Lung (tissue), 12 donors: ENCODE measurements around the gene KCNB1. TPM values are rescaled to one million over a fixed set of nuclear protein-coding genes. Genes with fewer than 3 reads are reported as not detected.

Source experiments
- ATAC-seq: fragments of 200-7000 bp; cut with Tn5 transposase; one replicate; pipeline ENCODE4 v1.9.1; 2020; ENCODE audit warnings: moderate number of reproducible peaks; ENCODE audit not compliant: insufficient read depth, low FRiP score
- DNase-seq, 3 donors: peaks; one replicate each; pipeline ENCODE4 v3.0.0-alpha.2; 2013 to 2017
- H3K27ac ChIP-seq, 2 donors: one replicate each; pipeline ENCODE4 v1.5.1; 2013; ENCODE audit warnings: mild to moderate bottlenecking in 2 of 2, moderate library complexity in 2 of 2, control low read depth in 1 of 2, inconsistent platforms in 1 of 2, low read depth in 1 of 2, low read length in 1 of 2
- H3K27me3 ChIP-seq, 3 donors: one replicate each; pipeline ENCODE4 v1.5.1; 2013; ENCODE audit warnings: low read length in 2 of 3; ENCODE audit not compliant: control insufficient read depth in 3 of 3, insufficient read depth in 3 of 3
- H3K36me3 ChIP-seq, 4 donors: one replicate each; pipeline ENCODE4 v1.5.1; 2013; ENCODE audit warnings: low read length in 4 of 4, mild to moderate bottlenecking in 1 of 4, moderate library complexity in 1 of 4; ENCODE audit not compliant: control insufficient read depth in 4 of 4, insufficient read depth in 4 of 4
- H3K4me1 ChIP-seq, 5 donors: one replicate each; pipeline ENCODE4 v1.5.1; 2013; ENCODE audit warnings: low read length in 5 of 5, mild to moderate bottlenecking in 2 of 5, moderate library complexity in 1 of 5; ENCODE audit not compliant: control insufficient read depth in 5 of 5, insufficient read depth in 5 of 5
- H3K4me3 ChIP-seq: one replicate; pipeline ENCODE4 v1.5.1; 2013; ENCODE audit warnings: mild to moderate bottlenecking, control low read depth, moderate library complexity
- H3K9ac ChIP-seq, 2 donors: one replicate each; pipeline ENCODE4 v1.5.1; 2013; ENCODE audit warnings: low read length in 2 of 2, control low read depth in 1 of 2; ENCODE audit not compliant: insufficient read depth in 1 of 2
- H3K9me3 ChIP-seq, 4 donors: one replicate each; pipeline ENCODE4 v1.5.1; 2013; ENCODE audit warnings: low read length in 3 of 4, mild to moderate bottlenecking in 1 of 4, moderate library complexity in 1 of 4; ENCODE audit not compliant: control insufficient read depth in 4 of 4, insufficient read depth in 3 of 4
- WGBS, 2 donors: extraction: QIAGEN DNeasy Blood & Tissue Kit; methylation state at CpG; one replicate each; pipeline ENCODE4 v1.1.7; 2013; 5-methylcytosine and 5-hydroxymethylcytosine counted together
- polyA plus RNA-seq, 2 donors: library from polyadenylated mRNA; stranded (reverse); fragments of 200-250 nt; gene quantifications; one replicate each; pipeline ENCODE4 v1.2.1, GENCODE V29; 2013
- total RNA-seq, 2 donors: library from RNA; depleted of rRNA in 1 of 2; stranded (reverse); fragments of >200 nt in 1 of 2; gene quantifications; one replicate each; pipeline ENCODE4 v1.2.1, GENCODE V29; 2014 to 2021
- TF ChIP-seq, protein P1 (sequence below): IDR thresholded peaks from 2 replicates; pipeline ENCODE4 v1.5.1; 2012; ENCODE audit warnings: mild to moderate bottlenecking; ENCODE audit errors: control extremely low read depth, extremely low read depth
- donor health status: control.
- donor health status: control.
- donor health status: Bipolar disorder and iron deficiency.
- donor health status: healthy.
- donor health status: DM: yes; HTN: yes; CAD: no.

Gene KCNB1
- total and polyA plus RNA-seq, 4 donors = 0.11 to 1.0 (median 0.57) TPM

DNA sequence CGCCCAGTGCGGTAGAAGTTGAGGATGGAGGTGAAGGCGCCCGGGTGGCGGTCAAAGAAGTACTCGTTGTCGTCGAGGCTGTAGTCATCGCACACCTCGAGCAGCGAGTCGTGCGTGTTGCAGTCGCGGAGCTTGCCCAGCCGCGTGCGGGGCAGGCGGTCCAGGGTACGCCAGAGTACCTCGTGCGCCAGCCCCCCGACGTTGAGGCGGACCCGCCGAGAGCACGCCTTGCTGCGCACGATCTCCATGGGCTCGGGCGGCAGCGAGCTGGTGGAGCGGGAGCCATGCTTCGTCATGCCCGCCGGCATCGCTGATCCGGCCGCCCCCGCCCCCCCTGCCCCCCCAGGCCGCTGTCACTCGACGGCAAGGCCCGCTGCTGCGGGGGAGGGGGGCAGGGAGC is 295 bp downstream of the KCNB1 start:
- ATAC-seq (no peak), DNase-seq (no peak)
- 57 to 65% methylated on average over 36 to 46 of the region's 46 CpGs for WGBS, 2 donors
- TF ChIP-seq, protein P1, sequence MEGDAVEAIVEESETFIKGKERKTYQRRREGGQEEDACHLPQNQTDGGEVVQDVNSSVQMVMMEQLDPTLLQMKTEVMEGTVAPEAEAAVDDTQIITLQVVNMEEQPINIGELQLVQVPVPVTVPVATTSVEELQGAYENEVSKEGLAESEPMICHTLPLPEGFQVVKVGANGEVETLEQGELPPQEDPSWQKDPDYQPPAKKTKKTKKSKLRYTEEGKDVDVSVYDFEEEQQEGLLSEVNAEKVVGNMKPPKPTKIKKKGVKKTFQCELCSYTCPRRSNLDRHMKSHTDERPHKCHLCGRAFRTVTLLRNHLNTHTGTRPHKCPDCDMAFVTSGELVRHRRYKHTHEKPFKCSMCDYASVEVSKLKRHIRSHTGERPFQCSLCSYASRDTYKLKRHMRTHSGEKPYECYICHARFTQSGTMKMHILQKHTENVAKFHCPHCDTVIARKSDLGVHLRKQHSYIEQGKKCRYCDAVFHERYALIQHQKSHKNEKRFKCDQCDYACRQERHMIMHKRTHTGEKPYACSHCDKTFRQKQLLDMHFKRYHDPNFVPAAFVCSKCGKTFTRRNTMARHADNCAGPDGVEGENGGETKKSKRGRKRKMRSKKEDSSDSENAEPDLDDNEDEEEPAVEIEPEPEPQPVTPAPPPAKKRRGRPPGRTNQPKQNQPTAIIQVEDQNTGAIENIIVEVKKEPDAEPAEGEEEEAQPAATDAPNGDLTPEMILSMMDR = no peak
- H3K4me3 ChIP-seq = no peak overlapping the region
- H3K9ac ChIP-seq = no peak overlapping the region
- H3K9me3 ChIP-seq = peaks cover 0 to 5% (median 0%) of the 10 kb centered on the region in 4 donors
- H3K4me1 ChIP-seq = peaks cover 0 to 6% (median 3%) of the 10 kb centered on the region in 5 donors
- H3K36me3 ChIP-seq = no peaks in the 10 kb centered on the region
- peaks cover 0 to 52% (median 19%) of the 10 kb centered on the region in 3 donors for H3K27me3 ChIP-seq
- no peak overlapping the region for H3K27ac ChIP-seq

DNA sequence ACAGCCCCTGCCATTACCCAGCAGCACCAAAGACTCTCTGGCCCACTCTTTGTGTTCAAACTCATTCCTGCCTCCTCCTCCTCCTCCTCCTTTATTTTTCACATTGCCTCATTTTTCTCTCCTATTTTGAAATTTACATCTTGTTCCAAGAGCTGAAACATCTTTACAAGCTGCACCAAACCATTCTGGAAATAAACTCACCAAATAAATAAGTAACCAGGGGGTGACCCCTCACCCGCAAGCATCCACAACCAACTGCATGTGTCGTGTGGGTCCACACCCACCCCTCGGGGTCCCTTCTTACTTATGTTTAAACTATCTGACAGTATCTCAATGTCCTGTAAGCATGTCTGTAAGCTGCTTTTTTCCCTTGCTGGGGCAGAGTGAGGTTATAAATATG is 1.4 kb downstream of the KCNB1 start:
- peaks cover 0 to 6% (median 3%) of the 10 kb centered on the region in 5 donors for H3K4me1 ChIP-seq
- peaks cover 0 to 5% (median 0%) of the 10 kb centered on the region in 4 donors for H3K9me3 ChIP-seq
- H3K9ac ChIP-seq = no peak overlapping the region
- no peak overlapping the region for H3K27ac ChIP-seq
- ATAC-seq (no peak), DNase-seq (no peak)
- H3K36me3 ChIP-seq = no peaks in the 10 kb centered on the region
- 84 to 87% methylated on average over 3 of the region's 3 CpGs for WGBS, 2 donors
- H3K4me3 ChIP-seq = no peak overlapping the region
- TF ChIP-seq, protein P1 = no peak
- H3K27me3 ChIP-seq = peaks cover 0 to 41% (median 13%) of the 10 kb centered on the region in 3 donors

DNA sequence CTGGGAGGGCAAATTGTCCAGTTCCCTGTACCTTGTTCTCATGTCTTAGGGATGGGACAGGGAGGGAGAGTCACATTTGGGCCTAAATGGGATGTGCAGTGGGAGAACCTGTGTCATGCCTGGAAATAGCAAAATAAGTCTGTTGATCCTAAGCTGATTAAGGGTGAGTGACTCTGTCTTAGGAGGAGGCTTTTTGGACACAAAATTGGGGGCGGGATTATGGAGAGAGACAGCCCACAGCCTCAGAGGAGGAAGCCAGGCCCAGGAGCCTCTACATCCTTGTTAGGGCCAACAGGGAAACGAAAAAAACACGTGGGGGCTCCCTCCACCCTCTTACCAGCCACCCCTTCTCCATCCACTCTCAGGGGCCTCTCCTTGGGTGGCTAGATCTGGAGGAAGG is 2.2 kb downstream of the KCNB1 start:
- H3K27me3 ChIP-seq = peaks cover 0 to 37% (median 8%) of the 10 kb centered on the region in 3 donors

More for the DNA sequence above, 2.2 kb downstream of the KCNB1 start:
- Histone ChIP-seq H3K36me3 (no peaks in the 10 kb centered on the region), H3K9me3 (peaks cover 0 to 5% (median 0%) of the 10 kb centered on the region in 4 donors), H3K4me3 (no peak overlapping the region), H3K4me1 (peaks cover 0 to 6% (median 3%) of the 10 kb centered on the region in 5 donors), H3K9ac (no peak overlapping the region), H3K27ac (no peak overlapping the region)
- no peak for ATAC-seq
- no peak for DNase-seq
- TF ChIP-seq, protein P1 = no peak
- WGBS, 2 donors = 59 to 71% methylated on average over 3 of the region's 3 CpGs
